Measurements from ENCODE around the gene IKBKE.

IKBKE gene

GRCh38 chr1:206455666-206456344 is 14.5 kb upstream of the IKBKE start:
- DNase-seq = no peak

GRCh38 chr1:206456577-206457370 is 13.5 kb upstream of the IKBKE start:
- DNase-seq = no peak

- DNase-seq = no peak
Observed at GRCh38 chr1:206457408-206458120, 12.7 kb upstream of the IKBKE start.

GRCh38 chr1:206459703-206460102 is 10.6 kb upstream of the IKBKE start:
- no peak for DNase-seq

GRCh38 chr1:206460836-206461426 is 9.3 kb upstream of the IKBKE start:
- no peak for DNase-seq

- DNase-seq = peak; percentile 32 to 76 (median 46)
Observed at GRCh38 chr1:206461602-206462455, 8.4 kb upstream of the IKBKE start.

GRCh38 chr1:206463137-206463536 is 7.1 kb upstream of the IKBKE start:
- no peak for DNase-seq

GRCh38 chr1:206463911-206464310 is 6.4 kb upstream of the IKBKE start:
- DNase-seq = no peak

GRCh38 chr1:206464456-206464964 is 5.8 kb upstream of the IKBKE start:
- no peak for DNase-seq

- no peak for DNase-seq
Observed at GRCh38 chr1:206465951-206466350, 4.3 kb upstream of the IKBKE start.

- no peak for DNase-seq
Observed at GRCh38 chr1:206466840-206467649, 3.2 kb upstream of the IKBKE start.

- DNase-seq = no peak
Observed at GRCh38 chr1:206467915-206468314, 2.4 kb upstream of the IKBKE start.

- no peak for DNase-seq
Observed at GRCh38 chr1:206468571-206468970, 1.7 kb upstream of the IKBKE start.

- no peak for DNase-seq
Observed at GRCh38 chr1:206469411-206469932, 804 bp upstream of the IKBKE start.

GRCh38 chr1:206470692-206471414 is 577 bp downstream of the IKBKE start:
- DNase-seq = peak in 2 of 4 experiments; percentile 33 to 40

- DNase-seq = no peak
Observed at GRCh38 chr1:206471415-206471801, 1.1 kb downstream of the IKBKE start.

- no peak for DNase-seq
Observed at GRCh38 chr1:206472024-206472423, 1.7 kb downstream of the IKBKE start.

- DNase-seq = no peak
Observed at GRCh38 chr1:206472454-206472853, 2.2 kb downstream of the IKBKE start.

GRCh38 chr1:206472886-206473285 is 2.6 kb downstream of the IKBKE start:
- DNase-seq = no peak

- DNase-seq = no peak
Observed at GRCh38 chr1:206476058-206476457, 5.8 kb downstream of the IKBKE start.
